ENCODE data around the gene PCSK6.
A peak's percentile ranks its signal among the peaks of the same experiment; 100 is the strongest.
"Not testable (repeated sequence)": the region's sequence is repeated elsewhere in the genome, so short reads cannot be mapped to it uniquely, and the experiment has no call there.

Gene PCSK6

GRCh38 chr15:101469520-101470288, 19.8 kb downstream of the PCSK6 start:
- DNase-seq (ENCODE audit: low spot score in 2 of 2) (no peak), ATAC-seq (no peak)
- Mint-ChIP-seq H3K4me1 (no peaks in the 10 kb centered on the region), H3K9me3 (peaks cover 7% of the 10 kb centered on the region), H3K4me3 (no peak overlapping the region), H3K36me3 (no peaks in the 10 kb centered on the region), H3K27ac (no peak overlapping the region)

GRCh38 chr15:101466188-101466587, 23.3 kb downstream of the PCSK6 start:
- Mint-ChIP-seq H3K9me3 (peaks cover 7% of the 10 kb centered on the region), H3K27ac (no peak overlapping the region), H3K4me3 (no peak overlapping the region), H3K36me3 (no peaks in the 10 kb centered on the region), H3K4me1 (peaks cover 3% of the 10 kb centered on the region)
- peak; percentile 36 for ATAC-seq
- no peak for DNase-seq (ENCODE audit: low spot score in 2 of 2)

GRCh38 chr15:101464999-101465669, 24.4 kb downstream of the PCSK6 start:
- no peak overlapping the region for H3K27ac Mint-ChIP-seq
- H3K4me1 Mint-ChIP-seq: peaks cover 12% of the 10 kb centered on the region
- H3K9me3 Mint-ChIP-seq: peaks cover 7% of the 10 kb centered on the region
- no peak for ATAC-seq
- H3K36me3 Mint-ChIP-seq: no peaks in the 10 kb centered on the region
- H3K4me3 Mint-ChIP-seq: no peak overlapping the region
- no peak for DNase-seq (ENCODE audit: low spot score in 2 of 2)

DNA sequence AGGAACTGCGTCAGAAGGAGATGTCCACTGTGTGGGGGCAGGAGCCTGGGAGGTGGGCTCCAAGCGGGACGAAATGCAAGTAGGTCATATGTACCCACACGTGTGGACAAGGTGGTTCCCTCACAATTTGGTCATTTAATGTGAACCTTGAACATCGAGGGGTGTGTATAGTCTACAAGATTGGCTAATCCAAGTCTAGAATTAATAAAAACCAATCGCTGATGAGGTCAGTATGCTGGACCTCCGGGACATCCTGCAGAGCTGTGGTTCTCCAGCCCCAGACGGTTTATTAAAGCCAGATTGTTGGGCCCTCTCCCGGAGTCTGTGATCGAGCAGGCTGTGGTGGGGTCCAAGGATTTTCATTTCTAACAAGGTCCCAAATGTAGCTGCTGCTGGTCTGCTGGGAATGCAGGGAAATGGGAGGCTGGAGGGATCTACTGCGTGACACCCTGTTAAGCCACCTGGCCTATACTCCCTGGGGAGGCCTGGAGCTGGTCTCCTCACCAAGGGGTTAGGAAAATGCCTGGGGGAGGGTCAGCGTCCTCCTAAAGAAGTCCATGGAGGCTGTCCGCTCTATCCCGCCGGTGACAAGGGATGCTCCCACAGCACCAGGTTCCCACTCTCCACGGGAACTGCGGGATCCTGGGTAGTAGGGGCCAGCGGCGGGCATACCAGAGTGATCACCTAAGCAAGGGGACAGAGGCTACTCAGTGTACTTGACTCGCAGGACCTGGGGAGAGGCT, 25.1 kb downstream of the PCSK6 start:
- ATAC-seq: no peak
- H3K9me3 Mint-ChIP-seq: peaks cover 7% of the 10 kb centered on the region
- no peak overlapping the region for H3K4me3 Mint-ChIP-seq
- H3K4me1 Mint-ChIP-seq: peaks cover 12% of the 10 kb centered on the region
- no peak for DNase-seq (ENCODE audit: low spot score in 2 of 2)
- no peaks in the 10 kb centered on the region for H3K36me3 Mint-ChIP-seq
- no peak overlapping the region for H3K27ac Mint-ChIP-seq

DNA sequence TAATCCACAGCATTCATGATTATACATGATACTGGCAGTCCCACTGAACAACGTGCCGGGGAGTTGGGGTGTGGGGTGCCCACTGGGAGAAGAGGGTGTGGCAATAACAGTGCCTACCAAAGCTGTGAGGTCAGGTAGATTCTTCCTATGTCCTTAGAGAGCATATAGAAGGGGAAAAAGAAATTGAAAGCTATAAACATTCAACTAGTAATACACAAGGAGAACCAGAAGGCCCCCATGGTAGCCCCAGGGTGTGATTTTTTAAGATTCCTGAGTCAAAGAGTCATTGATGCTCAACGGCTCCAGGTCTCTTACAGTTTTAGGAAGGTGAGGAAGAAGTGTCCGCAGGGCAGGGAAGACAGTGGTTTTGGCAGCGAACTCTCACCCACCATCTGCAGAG, 25.8 kb downstream of the PCSK6 start:
- H3K36me3 Mint-ChIP-seq; H3K4me3 Mint-ChIP-seq; DNase-seq (ENCODE audit: low spot score in 2 of 2); H3K27ac Mint-ChIP-seq; H3K9me3 Mint-ChIP-seq; ATAC-seq: not testable (repeated sequence)
- H3K4me1 Mint-ChIP-seq: peaks cover 12% of the 10 kb centered on the region

GRCh38 chr15:101463270-101463669, 26.2 kb downstream of the PCSK6 start:
- H3K9me3 Mint-ChIP-seq: peaks cover 7% of the 10 kb centered on the region
- no peak overlapping the region for H3K27ac Mint-ChIP-seq
- H3K4me3 Mint-ChIP-seq: no peak overlapping the region
- ATAC-seq (no peak), DNase-seq (ENCODE audit: low spot score in 2 of 2) (no peak)
- peaks cover 12% of the 10 kb centered on the region for H3K4me1 Mint-ChIP-seq
- no peaks in the 10 kb centered on the region for H3K36me3 Mint-ChIP-seq

- peak overlapping the region; percentile 55 for H3K27ac Mint-ChIP-seq
- peaks cover 7% of the 10 kb centered on the region for H3K9me3 Mint-ChIP-seq
- H3K4me1 Mint-ChIP-seq: peaks cover 12% of the 10 kb centered on the region
- no peaks in the 10 kb centered on the region for H3K36me3 Mint-ChIP-seq
- DNase-seq (ENCODE audit: low spot score in 2 of 2) (no peak), ATAC-seq (peak; percentile 49)
- no peak overlapping the region for H3K4me3 Mint-ChIP-seq
Observed at GRCh38 chr15:101461097-101461496, 28.4 kb downstream of the PCSK6 start.

GRCh38 chr15:101459579-101460300, 29.8 kb downstream of the PCSK6 start:
- Mint-ChIP-seq H3K36me3 (no peaks in the 10 kb centered on the region), H3K4me3 (no peak overlapping the region), H3K9me3 (no peaks in the 10 kb centered on the region), H3K4me1 (peaks cover 12% of the 10 kb centered on the region), H3K27ac (peak overlapping the region; percentile 55)
- no peak for ATAC-seq
- DNase-seq (ENCODE audit: low spot score in 2 of 2): no peak

GRCh38 chr15:101458908-101459578, 30.5 kb downstream of the PCSK6 start:
- ATAC-seq (no peak), DNase-seq (ENCODE audit: low spot score in 2 of 2) (no peak)
- H3K27ac Mint-ChIP-seq: no peak overlapping the region

GRCh38 chr15:101458158-101458900, 31.2 kb downstream of the PCSK6 start:
- H3K9me3 Mint-ChIP-seq: no peaks in the 10 kb centered on the region
- H3K27ac Mint-ChIP-seq: no peak overlapping the region
- ATAC-seq (no peak), DNase-seq (ENCODE audit: low spot score in 2 of 2) (no peak)
- no peaks in the 10 kb centered on the region for H3K36me3 Mint-ChIP-seq
- H3K4me1 Mint-ChIP-seq: peaks cover 12% of the 10 kb centered on the region
- no peak overlapping the region for H3K4me3 Mint-ChIP-seq

More at GRCh38 chr15:101458908-101459578, 30.5 kb downstream of the PCSK6 start:
- Mint-ChIP-seq H3K9me3 (no peaks in the 10 kb centered on the region), H3K4me1 (peaks cover 12% of the 10 kb centered on the region), H3K36me3 (no peaks in the 10 kb centered on the region), H3K4me3 (no peak overlapping the region)

DNA sequence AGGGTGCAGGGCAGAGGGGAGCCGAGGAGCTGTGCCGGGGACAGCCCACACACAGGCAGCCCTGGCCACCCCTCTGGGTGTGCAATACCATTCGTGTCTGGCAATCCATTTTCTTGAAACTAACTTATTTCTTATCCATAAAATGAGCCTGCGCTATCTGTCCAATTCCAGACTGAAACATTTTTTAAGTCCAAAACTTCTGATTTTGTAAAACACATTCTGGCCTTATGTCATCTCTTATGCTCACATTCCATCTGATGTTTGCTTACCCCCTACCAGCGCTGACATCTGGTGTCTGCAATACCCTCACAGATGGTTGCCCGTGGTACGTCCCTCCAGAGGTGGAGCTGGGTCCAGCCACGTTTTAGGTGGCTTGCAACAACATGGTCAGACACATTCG, 31.8 kb downstream of the PCSK6 start:
- ATAC-seq: no peak
- Mint-ChIP-seq H3K36me3 (no peaks in the 10 kb centered on the region), H3K27ac (no peak overlapping the region), H3K4me3 (no peak overlapping the region), H3K4me1 (peaks cover 12% of the 10 kb centered on the region), H3K9me3 (no peaks in the 10 kb centered on the region)
- DNase-seq (ENCODE audit: low spot score in 2 of 2): no peak

DNA sequence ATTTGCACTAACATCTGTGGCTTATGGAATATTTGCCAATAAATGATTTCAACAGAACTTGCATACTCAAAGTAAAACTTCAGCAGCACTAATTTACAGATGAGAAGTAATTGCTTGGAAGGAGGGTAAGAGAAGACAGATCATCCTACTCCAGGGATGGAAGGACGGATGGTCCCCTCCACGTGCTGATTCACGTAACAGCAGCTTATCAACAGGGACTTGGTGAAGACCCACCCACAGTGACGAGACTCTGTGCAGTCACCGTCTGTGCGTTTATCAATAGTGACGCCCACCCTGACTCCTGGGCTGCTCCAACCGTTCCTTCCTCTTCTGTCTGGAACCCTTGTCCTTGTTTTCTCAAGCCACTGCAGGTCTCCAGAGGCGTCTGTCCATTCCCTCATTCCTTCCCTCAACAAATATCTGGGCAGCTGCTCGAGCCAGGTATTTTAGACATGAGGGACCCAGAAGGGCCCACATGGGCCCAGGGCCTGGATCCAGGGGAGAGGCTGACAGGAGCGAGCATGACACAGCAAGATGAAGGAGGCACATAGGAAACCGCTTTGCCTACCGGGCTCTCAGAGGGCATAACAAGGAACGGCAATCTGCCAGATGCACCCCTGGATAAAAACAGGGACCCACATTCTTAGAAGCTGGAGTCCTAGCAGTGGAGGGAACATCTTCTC, 33.3 kb downstream of the PCSK6 start:
- no peak for DNase-seq (ENCODE audit: low spot score in 2 of 2)
- Mint-ChIP-seq H3K27ac (no peak overlapping the region), H3K4me1 (peaks cover 9% of the 10 kb centered on the region), H3K9me3 (no peaks in the 10 kb centered on the region), H3K36me3 (no peaks in the 10 kb centered on the region), H3K4me3 (no peak overlapping the region)
- no peak for ATAC-seq

GRCh38 chr15:101455291-101456025, 34.0 kb downstream of the PCSK6 start:
- no peak overlapping the region for H3K27ac Mint-ChIP-seq
- H3K9me3 Mint-ChIP-seq: no peaks in the 10 kb centered on the region
- H3K4me1 Mint-ChIP-seq: peaks cover 3% of the 10 kb centered on the region
- DNase-seq (ENCODE audit: low spot score in 2 of 2) (no peak), ATAC-seq (peak; percentile 67)
- H3K4me3 Mint-ChIP-seq: no peak overlapping the region
- no peaks in the 10 kb centered on the region for H3K36me3 Mint-ChIP-seq

Measured in stimulated activated effector memory CD8-positive, alpha-beta T cell treated with anti-CD3 and anti-CD28 coated beads, Interleukin-12 subunit alpha, Interleukin-12 subunit beta, amount 100 ng/mL, for 72 hours (primary cell).